Occipital lobe (tissue), 2 donors: Measurements from ENCODE around the gene ADAM10. TPM values are rescaled to one million over a fixed set of nuclear protein-coding genes. Genes with fewer than 3 reads are reported as not detected.

Experiments
- DNase-seq: peaks from one replicate; lab custom pipeline; 2025; lab: John Stamatoyannopoulos, UW
- total RNA-seq: library from RNA; depleted of rRNA; stranded (reverse); fragments of >200 nt; gene quantifications from one replicate; pipeline ENCODE4 v1.2.3, GENCODE V29; 2014

ADAM10 gene
- total RNA-seq, 1 donor from 2014 or later = 127 TPM

DNA sequence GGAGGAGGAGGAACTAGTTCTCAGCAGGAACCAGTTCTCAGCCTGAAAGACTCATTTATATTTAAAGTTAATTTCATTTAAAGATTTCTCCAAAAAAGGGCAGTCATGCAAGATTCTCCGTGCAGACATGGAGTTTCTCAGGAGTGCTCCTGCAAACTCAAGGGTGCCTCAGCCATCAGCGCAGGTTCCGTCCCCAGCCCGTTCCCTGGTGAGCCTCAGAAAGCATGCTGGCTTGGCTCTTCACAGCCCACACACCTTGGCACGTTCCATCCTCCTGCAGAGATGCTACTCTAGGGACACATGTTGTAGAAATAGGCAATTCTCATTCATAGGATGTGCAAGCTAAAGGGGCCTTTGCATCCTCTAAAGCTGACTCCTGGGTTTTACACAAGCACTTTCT, 194.7 kb downstream of the ADAM10 start:
- peak; percentile 23 for DNase-seq

DNA sequence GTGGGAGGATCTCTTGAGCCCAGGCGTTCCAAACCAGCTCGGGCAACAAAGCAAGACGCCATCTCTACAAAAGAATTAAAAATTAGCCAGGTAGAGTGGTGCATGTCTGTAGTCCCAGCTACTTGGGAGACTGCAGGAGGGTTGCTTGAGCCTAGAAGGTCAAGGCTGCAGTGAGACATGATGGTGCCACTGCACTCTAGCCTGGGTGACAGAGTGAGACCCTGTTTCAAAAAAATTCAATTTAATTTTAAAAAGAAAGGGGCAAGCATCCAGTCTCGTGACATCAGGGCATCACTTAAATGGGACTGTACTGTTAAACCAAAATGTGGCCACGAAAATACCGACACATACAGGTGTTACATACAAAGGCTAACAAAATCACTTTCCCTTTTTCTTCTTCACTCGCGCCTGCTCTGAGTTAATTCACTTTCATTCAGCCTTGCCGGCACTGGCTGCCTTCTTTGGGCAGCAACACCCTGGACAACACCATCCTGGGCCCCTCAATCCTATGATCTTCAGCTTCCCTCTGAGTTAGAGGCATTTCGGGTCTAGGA, 196.1 kb downstream of the ADAM10 start:
- DNase-seq = no peak

DNA sequence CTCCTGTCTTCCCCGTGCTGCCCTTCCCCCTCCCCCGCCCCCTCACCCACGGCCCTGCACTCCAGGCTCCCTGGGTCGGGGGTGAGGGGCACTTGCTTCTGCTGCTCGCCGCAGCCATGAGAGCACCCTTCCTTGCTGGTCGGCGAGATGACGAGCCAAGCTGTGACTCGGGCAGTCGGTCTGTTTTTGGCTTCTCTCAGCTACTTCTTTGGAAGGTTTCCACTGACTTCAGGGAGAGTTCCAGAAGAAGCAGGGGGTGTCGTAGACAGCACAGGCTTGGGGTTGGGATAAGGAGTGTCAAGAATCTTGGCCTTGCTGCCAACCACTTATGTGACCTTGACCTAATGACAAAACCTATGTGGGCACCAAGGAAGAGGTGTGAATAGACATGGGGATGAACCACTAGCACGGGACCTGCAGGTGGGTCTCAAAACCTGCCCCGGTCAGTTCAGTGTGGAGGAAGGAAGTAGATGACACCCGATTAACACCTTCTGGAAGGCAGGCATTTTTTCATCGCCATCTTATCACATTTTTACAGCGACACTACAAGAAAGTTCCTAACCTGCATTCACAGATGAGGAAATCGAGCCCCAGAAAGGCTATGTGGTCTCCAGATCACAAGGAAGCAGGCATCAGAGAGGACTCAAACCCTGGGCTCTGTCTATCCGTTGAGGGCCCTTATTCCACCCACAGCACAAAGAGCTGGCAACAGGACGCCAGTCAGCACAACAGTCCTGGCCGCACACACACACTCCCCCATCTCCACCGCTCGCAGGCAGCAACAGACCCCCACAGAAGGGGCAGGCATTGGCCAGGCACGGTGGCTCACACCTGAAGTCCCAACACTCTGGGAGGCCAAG, 196.8 kb downstream of the ADAM10 start:
- no peak for DNase-seq

DNA sequence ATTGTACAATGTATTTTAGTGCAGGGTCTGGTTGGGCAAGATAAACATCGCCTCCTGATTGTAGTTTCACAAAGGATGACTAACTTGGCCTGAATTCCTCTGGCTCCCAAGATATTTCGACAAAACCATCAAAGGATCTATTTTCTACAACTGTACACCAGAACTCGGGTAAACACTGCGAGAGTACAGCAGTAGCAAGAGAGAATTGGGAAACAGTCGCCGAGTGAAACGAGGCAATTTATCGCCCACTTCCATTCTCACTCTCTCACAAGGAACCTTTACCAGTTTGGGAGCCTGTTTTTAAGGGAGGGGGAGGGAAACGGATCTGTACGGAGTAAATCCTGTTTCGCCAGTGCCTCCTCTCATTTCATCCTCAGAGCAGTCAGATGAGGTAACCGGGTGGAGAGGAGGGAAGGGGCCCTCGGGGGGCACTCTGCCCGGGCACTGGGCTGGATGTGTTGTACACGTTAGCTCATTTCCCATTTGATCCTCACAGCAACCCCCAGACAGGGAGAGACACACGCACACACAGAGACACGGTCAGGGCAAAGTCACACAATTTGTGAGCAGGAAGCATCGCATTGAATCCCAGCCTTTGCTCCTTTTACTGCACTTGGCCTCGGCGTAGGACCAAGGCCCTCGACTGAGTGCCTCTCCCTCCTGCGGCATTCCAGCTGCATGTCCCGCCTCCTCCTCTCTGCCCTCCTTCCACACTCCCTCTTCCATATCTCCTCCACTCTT, 197.6 kb downstream of the ADAM10 start:
- peak; percentile 35 for DNase-seq

DNA sequence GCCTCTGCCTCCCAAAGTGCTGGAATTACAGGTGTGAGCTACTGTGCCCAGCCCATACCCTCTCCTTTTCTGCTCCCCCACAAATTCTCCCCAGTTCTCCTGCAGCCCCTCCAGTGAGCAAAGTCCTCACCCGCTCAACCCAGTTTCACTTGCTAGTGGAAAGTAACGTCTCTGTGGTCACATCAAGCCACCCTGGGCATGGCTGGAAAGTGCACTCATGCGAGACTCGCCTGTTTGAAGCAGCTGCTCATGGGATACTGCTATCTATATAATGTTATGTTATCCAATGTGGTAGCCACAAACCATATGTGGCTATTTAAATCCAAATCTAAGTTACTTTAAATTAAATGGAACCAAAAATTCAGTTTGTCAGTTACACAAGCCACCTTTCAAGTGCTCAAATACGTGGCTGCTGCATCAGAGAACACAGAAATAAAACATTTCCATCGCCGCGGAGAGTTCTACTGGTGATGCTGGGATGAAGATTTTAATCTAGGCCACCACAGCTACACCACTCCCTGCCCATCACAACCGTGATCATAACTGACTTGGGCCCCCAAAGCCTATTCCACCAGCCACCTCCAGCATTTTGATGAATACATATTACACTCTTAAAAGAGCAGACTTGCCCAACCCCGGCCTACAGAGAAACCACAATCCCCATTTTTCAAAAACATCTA, 198.3 kb downstream of the ADAM10 start:
- no peak for DNase-seq

DNA sequence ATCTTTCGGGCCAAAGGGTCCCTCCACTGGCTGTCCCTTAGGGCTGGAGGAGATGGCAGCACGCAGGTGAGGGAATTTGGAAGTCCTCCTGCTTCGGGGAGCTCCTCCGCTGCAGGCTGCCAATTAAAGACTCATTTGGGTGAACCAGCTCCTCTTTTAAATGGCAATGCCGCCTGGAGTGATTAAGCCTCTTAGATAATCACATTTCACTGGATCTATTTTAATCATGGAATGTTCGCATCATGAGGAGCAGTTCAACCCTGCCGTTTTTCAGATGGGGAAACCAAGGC, 199.8 kb downstream of the ADAM10 start:
- DNase-seq = no peak

DNA sequence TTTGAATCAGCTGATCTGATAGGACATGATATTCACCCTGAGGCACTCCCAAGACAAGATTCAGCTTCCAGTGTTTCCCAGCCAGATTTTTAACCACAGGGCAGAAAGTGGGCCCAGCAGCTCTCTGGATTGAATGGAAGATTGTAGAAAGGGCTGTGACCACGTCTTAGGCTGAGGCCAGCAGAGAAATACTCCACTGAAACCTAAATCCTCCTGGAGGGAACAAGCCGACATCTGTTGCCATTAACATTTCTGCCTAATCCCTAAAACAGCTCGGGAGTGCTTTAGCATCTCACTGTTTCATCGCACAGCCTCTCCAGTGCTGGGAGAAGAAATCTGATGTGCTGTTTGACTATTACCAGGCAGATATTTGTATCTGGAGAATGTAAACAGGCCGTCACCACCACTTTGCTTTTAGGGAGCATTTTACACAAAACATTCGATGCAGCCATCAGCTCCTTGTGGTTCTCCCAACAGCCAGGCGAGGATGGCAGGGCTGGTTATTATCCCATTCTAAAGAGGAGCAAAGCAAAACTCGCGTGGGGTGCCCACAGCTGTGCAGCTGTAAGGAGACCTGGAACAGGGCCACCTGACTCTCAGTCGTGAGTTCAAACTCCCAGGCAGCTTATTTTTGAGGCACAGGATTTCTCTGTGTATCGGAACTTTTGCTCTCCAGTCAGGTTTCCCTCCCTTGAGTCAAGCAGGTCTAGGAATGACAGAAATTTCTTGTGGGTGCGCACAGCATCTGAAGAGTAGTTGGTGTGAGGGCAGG, 200.3 kb downstream of the ADAM10 start:
- DNase-seq = no peak

DNA sequence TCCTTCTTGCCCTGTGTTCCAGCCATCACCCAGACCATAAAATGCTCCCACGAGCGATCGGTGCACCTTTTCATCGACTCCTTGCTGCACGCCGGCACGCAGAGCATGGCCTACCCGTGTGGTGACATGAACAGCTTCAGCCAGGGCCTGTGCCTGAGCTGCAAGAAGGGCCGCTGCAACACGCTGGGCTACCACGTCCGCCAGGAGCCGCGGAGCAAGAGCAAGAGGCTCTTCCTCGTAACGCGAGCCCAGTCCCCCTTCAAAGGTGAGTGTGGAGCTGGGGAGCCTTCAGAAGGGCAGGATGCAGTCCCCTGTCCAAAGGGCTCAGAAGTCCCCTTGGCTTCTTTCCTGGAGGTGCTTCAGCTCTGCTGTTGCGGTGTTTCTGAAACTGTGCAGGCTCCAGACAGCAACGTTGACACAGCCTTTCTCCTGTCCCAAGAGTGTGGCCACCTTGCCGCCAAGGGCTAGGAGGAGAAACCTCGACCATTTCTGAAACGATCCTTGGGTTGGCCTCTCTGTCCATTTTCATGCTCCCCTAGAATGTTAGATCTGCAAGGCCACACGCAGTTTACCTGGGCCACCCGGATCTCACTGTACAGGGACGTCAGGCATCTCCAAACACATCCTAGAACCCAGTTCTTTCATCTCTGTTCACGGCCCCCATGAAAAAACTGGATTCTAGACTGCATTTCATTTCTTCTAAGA, 201.0 kb downstream of the ADAM10 start:
- no peak for DNase-seq

DNA sequence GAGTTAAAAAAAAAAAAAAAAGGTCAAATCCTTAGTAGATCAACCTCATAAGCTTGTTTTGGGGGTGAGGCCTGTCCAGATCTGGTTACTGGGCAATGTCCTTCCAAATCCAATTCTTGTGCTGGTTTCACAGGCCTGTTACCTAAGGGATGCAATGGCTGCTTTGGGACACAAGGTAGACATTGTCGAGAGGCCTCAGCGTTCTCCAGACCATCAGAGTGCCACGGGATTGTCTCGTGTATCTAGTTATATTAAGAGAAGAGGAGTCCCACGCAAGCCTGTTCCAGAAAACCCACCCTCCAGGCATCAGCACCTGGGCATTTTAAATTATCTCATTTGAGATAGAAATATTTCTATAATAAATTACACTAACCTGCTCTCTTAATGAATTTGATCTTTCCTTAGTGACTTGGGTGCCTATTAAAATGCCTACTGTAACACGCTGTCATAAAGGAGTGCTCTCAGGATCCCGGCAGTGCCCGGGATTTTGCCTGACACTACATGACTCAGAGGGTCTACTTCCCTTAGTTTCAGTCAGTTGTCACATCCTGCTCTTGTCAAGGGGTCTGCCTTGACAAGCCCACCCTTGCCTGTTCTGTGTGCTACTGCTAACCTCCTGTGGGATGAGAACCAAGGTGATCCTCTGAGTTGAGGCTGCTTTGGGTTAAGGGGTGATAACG, 201.7 kb downstream of the ADAM10 start:
- DNase-seq = no peak

DNA sequence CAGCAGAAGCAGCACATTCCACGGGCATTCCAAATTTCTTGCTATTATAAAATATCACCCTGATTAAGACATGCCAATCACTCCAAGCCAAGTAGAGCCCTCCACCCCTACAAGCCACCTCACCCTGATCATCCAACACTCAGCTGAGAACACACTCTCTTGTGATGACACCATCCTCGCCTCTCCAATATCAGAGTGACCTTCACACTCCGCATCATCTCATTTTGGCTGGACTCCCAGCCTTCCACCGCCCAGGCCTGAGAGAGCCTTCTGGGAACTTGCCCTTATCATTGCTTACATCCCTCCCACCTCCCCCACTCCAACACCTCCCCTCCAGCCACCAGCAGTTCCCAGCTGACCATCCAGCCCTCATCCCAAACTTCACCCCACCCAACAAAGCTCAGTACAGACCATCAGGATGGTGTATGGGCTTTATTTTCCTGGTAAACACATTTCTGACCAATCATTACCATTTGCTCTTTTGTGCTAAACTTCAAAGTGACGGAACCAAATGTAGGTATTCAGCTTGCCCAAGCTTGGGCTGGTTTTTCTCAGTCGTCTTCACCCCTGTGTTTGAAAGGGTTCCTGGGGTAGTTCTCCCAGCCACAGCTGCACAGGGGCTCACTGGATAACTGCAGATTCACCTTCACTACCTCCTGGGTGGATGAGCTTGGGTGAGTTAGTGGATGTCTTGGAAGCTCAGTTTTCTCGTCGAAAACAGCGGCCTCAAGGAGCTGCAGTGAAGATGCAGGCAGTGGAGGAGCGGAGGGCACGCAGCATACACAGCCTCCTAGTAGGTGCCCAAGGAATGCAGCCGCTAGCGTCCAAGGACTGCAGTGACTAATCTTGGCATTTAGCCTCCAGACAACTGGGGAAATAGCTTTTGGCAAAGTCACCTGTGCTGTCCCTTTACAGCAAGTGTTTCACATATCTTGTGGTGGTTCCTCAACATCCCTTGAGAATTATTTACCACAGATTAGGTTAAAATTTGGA, 202.6 kb downstream of the ADAM10 start:
- DNase-seq = no peak

DNA sequence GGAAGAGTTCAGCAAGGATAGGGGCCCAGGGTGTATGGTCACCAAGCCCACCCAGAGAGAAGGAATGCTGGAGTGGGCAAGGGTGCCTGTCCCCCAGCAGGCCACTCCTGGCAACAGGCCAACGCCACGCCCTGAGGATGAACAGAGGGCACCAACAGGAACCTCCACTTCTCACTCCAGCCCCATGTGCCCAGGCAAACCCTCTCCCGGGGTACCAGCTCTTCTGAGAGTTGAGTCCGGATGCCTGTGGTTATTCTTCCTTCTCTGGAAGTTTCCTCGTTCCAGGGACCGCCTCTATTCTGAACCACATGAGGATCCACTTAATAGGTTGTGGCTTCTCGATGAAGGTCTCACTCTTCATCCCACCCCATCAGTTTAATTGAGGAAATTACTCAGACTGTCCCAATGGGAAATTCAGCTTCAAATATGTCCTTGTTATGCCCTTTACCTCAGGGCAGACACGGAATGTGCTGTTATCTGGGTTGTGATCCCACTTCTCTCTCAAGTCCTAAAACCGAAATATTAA, 203.4 kb downstream of the ADAM10 start:
- no peak for DNase-seq

DNA sequence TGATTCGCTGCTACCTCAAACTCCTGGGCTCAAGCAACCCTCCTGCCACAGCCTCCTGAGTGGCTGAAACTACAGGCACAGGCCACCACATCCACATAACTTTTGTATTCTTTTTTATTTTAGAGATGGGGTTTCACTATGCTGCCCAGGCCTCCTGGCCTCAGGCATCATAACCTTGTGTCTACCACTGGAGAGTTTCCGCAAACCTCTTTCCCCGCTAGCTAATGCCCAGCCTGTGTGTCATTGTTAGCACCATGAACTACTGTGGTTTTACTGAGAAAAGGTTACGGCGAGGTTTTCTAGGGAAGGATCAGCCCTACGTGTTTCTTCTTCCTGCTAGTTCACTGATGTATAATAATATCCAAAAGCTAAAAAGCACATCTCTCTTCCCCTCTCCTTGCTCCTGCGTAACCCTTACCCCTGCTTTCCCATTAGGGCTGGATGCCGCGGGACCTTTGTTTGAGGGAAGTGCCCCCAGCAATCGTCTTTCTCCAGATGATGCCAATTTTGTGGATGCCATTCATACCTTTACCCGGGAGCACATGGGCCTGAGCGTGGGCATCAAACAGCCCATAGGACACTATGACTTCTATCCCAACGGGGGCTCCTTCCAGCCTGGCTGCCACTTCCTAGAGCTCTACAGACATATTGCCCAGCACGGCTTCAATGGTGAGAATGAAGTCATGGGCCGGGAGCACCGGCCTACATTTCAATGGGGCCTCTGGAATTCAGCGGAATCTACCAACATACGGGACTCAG, 204.0 kb downstream of the ADAM10 start:
- DNase-seq = no peak

DNA sequence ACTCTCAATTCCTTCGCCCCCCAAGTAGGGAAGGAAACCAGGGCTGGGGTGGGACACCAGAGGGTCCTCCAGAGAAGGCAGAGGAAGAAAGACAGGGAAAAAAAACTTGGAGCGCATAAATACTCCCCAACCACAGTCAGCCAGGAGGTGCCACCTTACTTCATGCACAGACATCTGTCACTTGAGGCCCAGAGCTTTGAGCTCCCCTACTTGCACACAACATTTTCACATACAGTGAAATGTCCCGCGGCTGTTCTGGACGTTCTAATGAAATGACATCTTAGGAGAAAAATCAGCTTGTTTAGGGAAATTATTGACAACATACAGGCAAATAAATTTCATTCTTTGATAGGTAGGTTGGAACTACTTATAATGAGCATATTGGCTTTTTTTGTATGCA, 204.8 kb downstream of the ADAM10 start:
- no peak for DNase-seq

DNA sequence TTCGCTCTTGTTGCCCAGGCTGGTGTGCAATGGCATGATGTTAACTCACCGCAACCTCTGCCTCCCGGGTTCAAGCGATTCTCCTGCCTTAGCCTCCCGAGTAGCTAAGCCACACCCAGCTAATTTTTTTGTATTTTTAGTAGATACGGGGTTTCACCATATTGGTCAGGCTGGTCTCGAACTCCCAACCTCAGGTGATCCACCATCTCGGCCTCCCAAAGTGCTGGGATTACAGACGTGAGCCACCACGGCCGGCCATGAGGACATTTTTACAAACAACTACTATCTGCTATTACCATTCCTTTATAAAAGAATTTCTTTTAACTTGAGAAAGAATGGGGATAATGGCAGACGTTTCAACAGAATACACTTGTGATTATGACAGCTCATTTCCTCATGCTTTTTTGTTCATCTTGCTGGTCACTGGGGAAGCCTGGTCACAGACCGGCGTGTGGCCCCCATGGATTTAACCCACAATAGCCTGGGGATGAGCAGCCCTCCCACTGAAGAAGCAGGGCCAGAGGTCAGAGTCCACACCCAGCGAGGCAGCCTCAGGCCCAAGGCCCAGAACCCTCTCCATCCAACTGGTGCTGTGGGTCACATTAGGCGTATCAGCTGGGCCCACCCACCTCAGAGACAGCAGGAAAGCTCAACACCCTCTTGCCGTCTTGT, 205.7 kb downstream of the ADAM10 start:
- DNase-seq = no peak

DNA sequence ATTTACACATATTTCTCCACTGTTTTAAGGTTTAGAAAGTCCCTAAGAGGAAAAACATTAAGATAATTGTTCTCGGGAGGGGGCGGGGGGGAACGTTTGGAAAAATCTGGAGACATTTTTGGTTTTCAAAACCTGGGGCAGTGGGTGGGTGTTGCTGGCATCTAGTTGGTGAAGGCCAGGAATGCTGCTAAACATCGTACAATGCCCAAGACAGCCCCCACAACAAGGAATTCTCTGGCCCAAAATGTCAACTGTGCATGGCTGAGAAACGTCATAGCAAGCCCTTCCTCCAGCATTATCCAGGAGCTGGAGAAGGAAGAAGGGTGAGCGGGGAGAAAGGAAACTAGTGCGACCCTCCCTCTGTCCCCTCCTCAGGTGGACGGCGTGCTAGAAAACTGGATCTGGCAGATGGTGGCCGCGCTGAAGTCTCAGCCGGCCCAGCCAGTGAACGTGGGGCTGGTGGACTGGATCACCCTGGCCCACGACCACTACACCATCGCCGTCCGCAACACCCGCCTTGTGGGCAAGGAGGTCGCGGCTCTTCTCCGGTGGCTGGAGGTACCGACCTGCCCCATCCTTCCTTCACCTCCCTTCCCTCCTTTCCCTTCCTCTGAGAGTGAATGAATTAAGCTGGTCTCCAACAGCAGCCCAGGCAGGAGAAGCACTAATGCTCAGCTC, 208.0 kb downstream of the ADAM10 start:
- DNase-seq = no peak

DNA sequence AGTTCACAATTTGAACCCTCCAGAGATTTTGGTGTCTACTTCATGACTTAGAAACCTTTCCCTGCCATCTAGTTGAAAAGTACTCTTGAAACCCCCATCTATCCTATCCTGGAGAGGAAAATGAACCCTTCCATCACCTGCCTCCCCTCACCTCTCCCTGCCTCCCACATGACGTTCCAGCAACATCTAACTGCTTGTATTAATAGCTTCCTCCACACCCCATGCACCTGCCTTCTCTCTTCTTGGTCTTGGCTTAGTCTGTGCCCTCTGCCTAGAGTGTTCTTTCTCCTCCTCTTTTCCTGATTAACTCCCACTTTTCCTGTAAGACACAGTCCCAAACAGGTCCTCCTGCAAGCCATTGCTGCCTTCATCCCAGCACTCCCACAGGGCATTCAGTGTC, 210.0 kb downstream of the ADAM10 start:
- no peak for DNase-seq

DNA sequence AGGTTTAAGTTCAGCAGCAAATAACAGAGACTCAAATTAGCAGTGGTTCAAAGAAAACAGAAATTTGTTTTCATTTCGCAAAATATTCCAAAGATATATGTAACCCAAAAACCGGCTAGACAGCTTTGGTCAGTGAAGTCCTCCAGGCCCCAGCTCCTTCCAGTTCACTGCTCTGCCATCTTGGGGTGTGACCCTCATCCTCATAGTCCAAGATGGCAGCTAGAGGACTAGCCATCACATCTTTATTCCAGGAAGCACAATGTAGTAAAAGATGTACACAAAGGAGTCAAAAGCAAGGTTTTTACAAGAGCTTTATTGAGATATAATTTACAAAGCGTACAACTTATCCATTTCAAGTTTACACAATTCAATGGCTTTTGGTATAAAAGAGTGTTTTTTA, 210.6 kb downstream of the ADAM10 start:
- DNase-seq = no peak
